Activated T-helper 1 cell treated with anti-CD3 and anti-CD28 coated beads, Interleukin-12 subunit alpha, Interleukin-12 subunit beta, Interleukin-2, Interleukin-4 antibody, amounts not matched to agents 30 ng/mL and 10 ng/mL and 1 ng/mL, durations not matched to agents 14 hours and 24 hours and 36 hours (primary cell): ENCODE data around the gene ADGRD1. TPM values are rescaled to one million over a fixed set of nuclear protein-coding genes. Genes with fewer than 3 reads are reported as not detected.

Experiments
- DNase-seq: peaks from one replicate; pipeline ENCODE4 v3.0.0; 2021; ENCODE audit warnings: low spot score
- H3K27ac Mint-ChIP-seq: one replicate; pipeline ENCODE4 v1.8.0; 2021; ENCODE audit warnings: mild to moderate bottlenecking, mixed read lengths
- H3K27me3 Mint-ChIP-seq: one replicate; pipeline ENCODE4 v1.8.0; 2022; ENCODE audit warnings: mild to moderate bottlenecking, moderate library complexity, mixed read lengths; ENCODE audit not compliant: insufficient read depth
- H3K36me3 Mint-ChIP-seq: one replicate; pipeline ENCODE4 v1.8.0; 2021; ENCODE audit warnings: low read depth, mixed read lengths
- H3K4me1 Mint-ChIP-seq: one replicate; pipeline ENCODE4 v1.8.0; 2021; ENCODE audit warnings: low read depth, mixed read lengths
- H3K4me3 Mint-ChIP-seq: one replicate; pipeline ENCODE4 v1.8.0; 2021; ENCODE audit warnings: mild to moderate bottlenecking, moderate library complexity, mixed read lengths
- H3K9me3 Mint-ChIP-seq: one replicate; pipeline ENCODE4 v1.8.0; 2021; ENCODE audit warnings: mixed read lengths
- intact Hi-C: fragments of 100-400 bp; cut with micrococcal nuclease; formaldehyde crosslinking; loops from one replicate; pipeline ENCODE4 v1.15.1; 2024
- total RNA-seq: library from RNA; stranded (reverse); gene quantifications from 2 replicates; pipeline ENCODE4 v1.2.3, GENCODE V29; 2022

The ADGRD1 gene
- total RNA-seq, 1 donor from 2014 or later: 0.18 TPM

- Mint-ChIP-seq H3K27me3 (no peaks in the 10 kb centered on the region), H3K27ac (no peak overlapping the region), H3K4me1 (no peaks in the 10 kb centered on the region), H3K4me3 (no peak overlapping the region), H3K9me3 (no peaks in the 10 kb centered on the region), H3K36me3 (no peaks in the 10 kb centered on the region)
- intact Hi-C loops: no loop called here
- DNase-seq: no peak
Observed at GRCh38 chr12:131075194-131075593, 121.5 kb downstream of the ADGRD1 start.

DNA sequence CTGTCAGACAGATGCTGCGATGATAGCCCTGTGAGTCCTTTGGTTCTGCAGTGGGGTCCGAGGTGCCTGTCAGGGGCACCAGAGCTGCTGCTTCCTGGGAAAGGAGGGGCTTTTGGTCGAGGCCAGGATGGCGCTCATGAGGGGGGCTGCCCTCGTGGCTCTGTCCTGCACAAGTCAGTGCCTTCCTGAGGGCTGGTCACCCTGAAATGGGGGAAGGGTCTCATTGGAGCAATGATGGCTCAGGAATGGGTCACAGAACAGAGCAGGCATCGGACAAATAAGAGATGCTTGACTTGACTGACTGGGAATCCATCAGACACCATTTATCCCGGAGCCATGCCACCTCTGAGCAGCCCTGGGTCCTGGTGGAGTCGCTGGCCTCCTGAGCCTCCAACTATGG is 121.9 kb downstream of the ADGRD1 start:
- Mint-ChIP-seq H3K9me3 (no peaks in the 10 kb centered on the region), H3K27ac (no peak overlapping the region), H3K4me1 (no peaks in the 10 kb centered on the region), H3K4me3 (no peak overlapping the region), H3K36me3 (no peaks in the 10 kb centered on the region), H3K27me3 (no peaks in the 10 kb centered on the region)
- intact Hi-C loops: no loop called here
- DNase-seq: no peak

DNA sequence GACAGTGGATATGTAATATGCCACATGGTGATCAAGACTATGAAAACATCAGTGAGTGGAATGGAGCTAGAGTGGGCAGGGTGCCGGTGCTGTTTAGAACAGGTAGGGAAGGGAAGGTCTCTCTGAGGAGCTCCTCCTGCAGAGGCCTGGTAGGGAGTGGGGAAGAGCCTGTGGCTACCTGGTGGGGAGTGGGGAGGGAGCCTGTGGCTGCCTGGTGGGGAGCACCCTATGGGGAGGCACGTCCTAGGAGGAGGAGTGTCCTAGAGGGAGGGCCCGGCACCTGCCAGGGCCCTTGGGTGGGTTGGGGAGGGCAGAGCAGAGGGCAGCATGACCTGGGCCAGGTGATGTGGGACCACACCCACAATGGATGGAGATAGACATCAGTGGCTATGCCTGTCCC is 122.6 kb downstream of the ADGRD1 start:
- intact Hi-C loops: no loop called here
- Mint-ChIP-seq H3K4me3 (no peak overlapping the region), H3K4me1 (no peaks in the 10 kb centered on the region)

GRCh38 chr12:131076791-131077747 is 123.4 kb downstream of the ADGRD1 start:
- no peak overlapping the region for H3K27ac Mint-ChIP-seq
- no peak for DNase-seq
- intact Hi-C loops: no loop called here
- no peaks in the 10 kb centered on the region for H3K4me1 Mint-ChIP-seq
- no peak overlapping the region for H3K4me3 Mint-ChIP-seq
- H3K27me3 Mint-ChIP-seq: no peaks in the 10 kb centered on the region
- no peaks in the 10 kb centered on the region for H3K36me3 Mint-ChIP-seq
- no peaks in the 10 kb centered on the region for H3K9me3 Mint-ChIP-seq

More for the DNA sequence above, 122.6 kb downstream of the ADGRD1 start:
- H3K27ac Mint-ChIP-seq: no peak overlapping the region
- H3K9me3 Mint-ChIP-seq: no peaks in the 10 kb centered on the region
- no peak for DNase-seq
- H3K27me3 Mint-ChIP-seq: no peaks in the 10 kb centered on the region
- no peaks in the 10 kb centered on the region for H3K36me3 Mint-ChIP-seq

DNA sequence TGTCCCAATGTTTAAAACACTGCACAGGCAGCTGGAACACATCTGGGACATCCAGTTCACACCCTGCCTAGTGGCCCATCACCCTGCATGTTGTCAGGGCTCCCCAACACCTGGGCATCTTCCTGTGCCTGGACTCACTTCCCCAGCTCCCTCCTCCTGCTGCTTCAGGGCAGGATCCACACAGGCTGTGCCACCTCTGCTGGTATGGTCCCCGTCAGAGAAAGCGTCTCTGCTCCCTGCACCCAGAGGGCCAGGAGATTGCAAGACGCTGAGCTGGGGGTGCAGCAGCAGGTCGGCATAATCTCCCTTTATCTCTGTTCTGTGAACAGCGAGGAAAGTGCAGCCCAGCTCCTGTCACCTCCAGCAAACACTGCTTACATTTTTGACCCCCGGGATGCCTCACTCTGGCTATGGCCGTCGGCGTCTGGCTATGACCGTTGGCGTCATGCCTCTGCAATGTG is 124.3 kb downstream of the ADGRD1 start:
- DNase-seq: no peak
- Mint-ChIP-seq H3K4me3 (no peak overlapping the region), H3K27ac (no peak overlapping the region), H3K27me3 (no peaks in the 10 kb centered on the region), H3K9me3 (no peaks in the 10 kb centered on the region), H3K36me3 (no peaks in the 10 kb centered on the region), H3K4me1 (no peaks in the 10 kb centered on the region)
- intact Hi-C loops: no loop called here

- Mint-ChIP-seq H3K4me3 (no peak overlapping the region), H3K27me3 (no peaks in the 10 kb centered on the region), H3K9me3 (no peaks in the 10 kb centered on the region), H3K4me1 (no peaks in the 10 kb centered on the region), H3K36me3 (no peaks in the 10 kb centered on the region), H3K27ac (no peak overlapping the region)
- intact Hi-C loops: no loop called here
- DNase-seq: no peak
Observed at GRCh38 chr12:131082290-131083194, 128.8 kb downstream of the ADGRD1 start.

GRCh38 chr12:131084341-131085011 is 130.8 kb downstream of the ADGRD1 start:
- no peaks in the 10 kb centered on the region for H3K36me3 Mint-ChIP-seq
- H3K4me1 Mint-ChIP-seq: no peaks in the 10 kb centered on the region
- no peak overlapping the region for H3K27ac Mint-ChIP-seq
- no peaks in the 10 kb centered on the region for H3K9me3 Mint-ChIP-seq
- no peaks in the 10 kb centered on the region for H3K27me3 Mint-ChIP-seq
- DNase-seq: no peak
- intact Hi-C loops: no loop called here
- H3K4me3 Mint-ChIP-seq: no peak overlapping the region

- Mint-ChIP-seq H3K36me3 (no peaks in the 10 kb centered on the region), H3K27ac (no peak overlapping the region), H3K27me3 (no peaks in the 10 kb centered on the region), H3K9me3 (no peaks in the 10 kb centered on the region), H3K4me3 (no peak overlapping the region), H3K4me1 (no peaks in the 10 kb centered on the region)
- no peak for DNase-seq
- intact Hi-C loops: no loop called here
Observed at GRCh38 chr12:131085125-131085815, 131.6 kb downstream of the ADGRD1 start.

DNA sequence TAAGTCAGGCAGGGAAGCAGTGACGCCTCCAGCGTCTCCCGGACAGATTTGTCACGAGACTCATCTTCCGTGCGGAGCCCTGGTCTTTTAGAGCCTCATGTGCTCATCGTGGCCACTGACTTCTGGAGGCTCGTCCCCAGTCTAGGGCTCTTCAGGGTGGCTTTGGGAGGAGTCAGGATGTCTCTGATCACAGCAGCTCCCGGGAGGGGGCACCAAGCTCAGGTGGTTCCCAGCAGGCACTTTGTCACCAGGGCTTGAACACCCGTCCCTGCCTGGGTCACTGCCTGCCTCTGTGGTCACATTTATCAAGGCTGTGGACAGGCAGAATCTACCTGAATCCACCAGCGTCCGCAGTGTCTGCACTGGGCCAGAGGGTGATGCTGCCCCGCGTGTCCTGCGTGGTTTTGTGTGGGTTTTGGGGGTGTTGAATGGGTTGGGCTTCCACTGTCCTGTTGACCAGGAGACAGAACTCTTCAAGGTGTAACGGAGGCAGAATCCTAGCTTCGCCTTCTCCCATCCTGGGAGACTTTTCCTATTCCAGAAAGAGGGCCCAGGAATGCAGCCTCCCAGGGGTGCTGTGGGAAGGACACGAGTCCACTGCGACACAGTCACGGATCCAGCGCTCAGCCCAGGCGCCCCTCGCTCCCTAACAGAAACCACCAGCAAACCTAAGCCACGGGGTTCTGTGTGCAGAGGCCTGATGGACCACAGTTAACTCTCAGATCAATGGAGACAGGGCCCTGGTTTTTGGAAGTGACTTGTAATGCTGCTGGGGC is 132.3 kb downstream of the ADGRD1 start:
- no peak for DNase-seq
- Mint-ChIP-seq H3K4me1 (peaks cover 6% of the 10 kb centered on the region), H3K27me3 (no peaks in the 10 kb centered on the region), H3K27ac (no peak overlapping the region), H3K9me3 (no peaks in the 10 kb centered on the region), H3K36me3 (no peaks in the 10 kb centered on the region), H3K4me3 (no peak overlapping the region)
- intact Hi-C loops: no loop called here

GRCh38 chr12:131087302-131087818 is 133.7 kb downstream of the ADGRD1 start:
- H3K27ac Mint-ChIP-seq: no peak overlapping the region
- no peaks in the 10 kb centered on the region for H3K27me3 Mint-ChIP-seq
- H3K4me3 Mint-ChIP-seq: no peak overlapping the region
- intact Hi-C loops: no loop called here
- no peaks in the 10 kb centered on the region for H3K9me3 Mint-ChIP-seq
- no peak for DNase-seq
- H3K4me1 Mint-ChIP-seq: peaks cover 15% of the 10 kb centered on the region
- no peaks in the 10 kb centered on the region for H3K36me3 Mint-ChIP-seq

DNA sequence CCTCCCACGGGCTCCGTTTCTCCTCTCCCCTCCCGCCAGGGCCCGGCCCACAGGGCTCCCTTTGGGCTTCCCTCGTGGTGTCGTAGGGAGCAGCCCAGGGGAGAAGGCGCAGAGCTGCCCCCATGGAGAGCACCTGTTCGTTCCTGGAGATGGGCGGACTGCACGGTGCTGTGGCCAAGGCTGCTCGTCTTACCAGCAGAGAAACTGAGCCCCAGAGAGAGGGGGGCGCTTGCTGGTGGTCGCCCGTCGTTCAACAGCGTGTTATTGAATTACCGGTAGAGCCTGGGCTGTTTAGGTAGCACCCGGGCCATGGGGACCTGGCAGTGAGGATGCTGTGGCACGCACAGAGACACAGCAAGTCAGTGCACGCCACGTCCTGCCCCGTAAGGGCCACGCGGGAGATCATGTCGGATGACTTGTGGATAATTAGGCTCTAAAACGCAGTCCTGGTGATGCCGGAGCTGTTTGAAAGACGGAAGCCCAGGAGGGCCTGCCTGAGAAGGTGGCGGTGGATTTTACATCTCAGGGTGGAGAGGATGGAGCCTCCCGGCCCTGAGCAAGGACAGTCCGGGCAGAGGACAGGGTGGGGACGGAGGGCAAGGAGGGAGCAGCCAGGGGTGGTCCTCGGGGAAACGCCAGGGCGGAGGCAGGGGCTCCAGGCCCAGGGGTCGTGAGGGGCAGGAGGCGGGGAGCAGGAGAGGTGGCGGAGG is 134.4 kb downstream of the ADGRD1 start:
- H3K4me1 Mint-ChIP-seq: peaks cover 19% of the 10 kb centered on the region
- DNase-seq: no peak

More for the DNA sequence above, 134.4 kb downstream of the ADGRD1 start:
- H3K9me3 Mint-ChIP-seq: no peaks in the 10 kb centered on the region
- intact Hi-C loops: no loop called here
- no peaks in the 10 kb centered on the region for H3K36me3 Mint-ChIP-seq
- no peak overlapping the region for H3K4me3 Mint-ChIP-seq
- no peaks in the 10 kb centered on the region for H3K27me3 Mint-ChIP-seq
- H3K27ac Mint-ChIP-seq: no peak overlapping the region
